GM12878 (cell line): ENCODE data around the gene CCDC187.
"Not testable (repeated sequence)": the region's sequence is repeated elsewhere in the genome, so short reads cannot be mapped to it uniquely, and the experiment has no call there.

ENCODE experiments used
- CREB1 ChIP-seq: IDR thresholded peaks from 2 replicates; pipeline ENCODE4 v1.6.1; 2012; ENCODE audit warnings: low read depth, mild to moderate bottlenecking, inconsistent platforms
- FOXK2 ChIP-seq: fragments of 450-650 bp; IDR thresholded peaks from 2 replicates; pipeline ENCODE4 v1.6.1; 2017; ENCODE audit warnings: mild to moderate bottlenecking, moderate library complexity
- MYC ChIP-seq: IDR thresholded peaks from 2 replicates; pipeline ENCODE4 v1.6.1; 2011; ENCODE audit warnings: mild to moderate bottlenecking, low read length, moderate library complexity, inconsistent platforms; ENCODE audit not compliant: insufficient read depth, insufficient replicate concordance, insufficient read length, severe bottlenecking
- ZNF274 ChIP-seq: IDR thresholded peaks from one replicate; pipeline ENCODE4 v1.8.0; 2011; ENCODE audit not compliant: insufficient read length, insufficient read depth
- TF ChIP-seq, protein P1 (sequence below), 3 experiments: IDR thresholded peaks in 2 of 3; conservative IDR thresholded peaks in 1 of 3; 2 replicates each; pipeline ENCODE4 v1.5.1; 2011; ENCODE audit warnings: low read depth in 3 of 3, low read length in 3 of 3, mild to moderate bottlenecking in 3 of 3, control low read depth in 2 of 3, moderate library complexity in 2 of 3, inconsistent platforms in 1 of 3, mixed read lengths in 1 of 3; ENCODE audit not compliant: control insufficient read depth in 2 of 3, insufficient read depth in 1 of 3; ENCODE audit errors: extremely low read depth in 1 of 3
- TF ChIP-seq, protein P2 (sequence below): IDR thresholded peaks from 2 replicates; pipeline ENCODE4 v1.6.1; 2012; ENCODE audit warnings: mild to moderate bottlenecking, low read depth, low read length

DNA sequence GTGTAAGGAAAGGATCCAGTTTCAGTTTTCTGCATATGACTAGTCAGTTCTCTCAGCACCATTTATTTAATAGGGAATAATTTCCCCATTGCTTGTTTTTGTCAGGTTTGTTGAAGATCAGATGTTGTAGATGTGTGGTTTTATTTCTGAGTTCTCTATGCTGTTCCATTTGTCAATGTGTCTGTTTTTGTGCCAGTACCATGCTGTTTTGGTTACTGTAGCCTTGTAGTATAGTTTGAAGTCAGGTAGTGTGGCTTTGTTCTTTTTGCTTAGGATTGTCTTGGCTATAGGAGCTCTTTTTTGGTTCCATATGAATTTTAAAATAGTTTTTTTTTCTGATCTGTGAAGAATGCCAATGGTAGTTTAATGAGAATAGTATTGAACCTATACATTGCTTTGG is 17.1 kb upstream of the CCDC187 start:
- TF ChIP-seq, protein P1, sequence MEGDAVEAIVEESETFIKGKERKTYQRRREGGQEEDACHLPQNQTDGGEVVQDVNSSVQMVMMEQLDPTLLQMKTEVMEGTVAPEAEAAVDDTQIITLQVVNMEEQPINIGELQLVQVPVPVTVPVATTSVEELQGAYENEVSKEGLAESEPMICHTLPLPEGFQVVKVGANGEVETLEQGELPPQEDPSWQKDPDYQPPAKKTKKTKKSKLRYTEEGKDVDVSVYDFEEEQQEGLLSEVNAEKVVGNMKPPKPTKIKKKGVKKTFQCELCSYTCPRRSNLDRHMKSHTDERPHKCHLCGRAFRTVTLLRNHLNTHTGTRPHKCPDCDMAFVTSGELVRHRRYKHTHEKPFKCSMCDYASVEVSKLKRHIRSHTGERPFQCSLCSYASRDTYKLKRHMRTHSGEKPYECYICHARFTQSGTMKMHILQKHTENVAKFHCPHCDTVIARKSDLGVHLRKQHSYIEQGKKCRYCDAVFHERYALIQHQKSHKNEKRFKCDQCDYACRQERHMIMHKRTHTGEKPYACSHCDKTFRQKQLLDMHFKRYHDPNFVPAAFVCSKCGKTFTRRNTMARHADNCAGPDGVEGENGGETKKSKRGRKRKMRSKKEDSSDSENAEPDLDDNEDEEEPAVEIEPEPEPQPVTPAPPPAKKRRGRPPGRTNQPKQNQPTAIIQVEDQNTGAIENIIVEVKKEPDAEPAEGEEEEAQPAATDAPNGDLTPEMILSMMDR (IDR thresholded peaks at IDR 0.05 in 2 of 3, conservative IDR thresholded peaks at IDR 0.05 in 1 of 3; ENCODE audit: control insufficient read depth in 2 of 3, extremely low read depth in 1 of 3, insufficient read depth in 1 of 3, low read depth in 3 of 3, low read length in 3 of 3), result not testable (repeated sequence)
- not testable (repeated sequence) for TF ChIP-seq FOXK2, CREB1, MYC, ZNF274
- TF ChIP-seq, protein P2, sequence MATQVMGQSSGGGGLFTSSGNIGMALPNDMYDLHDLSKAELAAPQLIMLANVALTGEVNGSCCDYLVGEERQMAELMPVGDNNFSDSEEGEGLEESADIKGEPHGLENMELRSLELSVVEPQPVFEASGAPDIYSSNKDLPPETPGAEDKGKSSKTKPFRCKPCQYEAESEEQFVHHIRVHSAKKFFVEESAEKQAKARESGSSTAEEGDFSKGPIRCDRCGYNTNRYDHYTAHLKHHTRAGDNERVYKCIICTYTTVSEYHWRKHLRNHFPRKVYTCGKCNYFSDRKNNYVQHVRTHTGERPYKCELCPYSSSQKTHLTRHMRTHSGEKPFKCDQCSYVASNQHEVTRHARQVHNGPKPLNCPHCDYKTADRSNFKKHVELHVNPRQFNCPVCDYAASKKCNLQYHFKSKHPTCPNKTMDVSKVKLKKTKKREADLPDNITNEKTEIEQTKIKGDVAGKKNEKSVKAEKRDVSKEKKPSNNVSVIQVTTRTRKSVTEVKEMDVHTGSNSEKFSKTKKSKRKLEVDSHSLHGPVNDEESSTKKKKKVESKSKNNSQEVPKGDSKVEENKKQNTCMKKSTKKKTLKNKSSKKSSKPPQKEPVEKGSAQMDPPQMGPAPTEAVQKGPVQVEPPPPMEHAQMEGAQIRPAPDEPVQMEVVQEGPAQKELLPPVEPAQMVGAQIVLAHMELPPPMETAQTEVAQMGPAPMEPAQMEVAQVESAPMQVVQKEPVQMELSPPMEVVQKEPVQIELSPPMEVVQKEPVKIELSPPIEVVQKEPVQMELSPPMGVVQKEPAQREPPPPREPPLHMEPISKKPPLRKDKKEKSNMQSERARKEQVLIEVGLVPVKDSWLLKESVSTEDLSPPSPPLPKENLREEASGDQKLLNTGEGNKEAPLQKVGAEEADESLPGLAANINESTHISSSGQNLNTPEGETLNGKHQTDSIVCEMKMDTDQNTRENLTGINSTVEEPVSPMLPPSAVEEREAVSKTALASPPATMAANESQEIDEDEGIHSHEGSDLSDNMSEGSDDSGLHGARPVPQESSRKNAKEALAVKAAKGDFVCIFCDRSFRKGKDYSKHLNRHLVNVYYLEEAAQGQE, result not testable (repeated sequence)
